H9 (cell line): ENCODE measurements around the gene CCDC88A. TPM values are rescaled to one million over a fixed set of nuclear protein-coding genes. Genes with fewer than 3 reads are reported as not detected.
A peak's percentile ranks its signal among the peaks of the same experiment; 100 is the strongest.

Source experiments
- DNase-seq: peaks from one replicate; pipeline ENCODE4 v3.0.0-alpha.2; 2017
- H2AFZ ChIP-seq: one replicate; pipeline ENCODE4 v1.6.1; 2013; ENCODE audit warnings: mild to moderate bottlenecking, low read length, control low read depth, moderate library complexity
- H2AK5ac ChIP-seq: 2 replicates; pipeline ENCODE4 v1.6.1; 2013; ENCODE audit warnings: low read length, control low read depth, mixed read lengths; ENCODE audit not compliant: insufficient read length
- H2BK120ac ChIP-seq: one replicate; pipeline ENCODE4 v1.6.1; 2013; ENCODE audit warnings: low read depth, mild to moderate bottlenecking, low read length, control low read depth, inconsistent platforms; ENCODE audit not compliant: poor library complexity, severe bottlenecking
- H2BK12ac ChIP-seq: 2 replicates; pipeline ENCODE4 v1.6.1; 2013; ENCODE audit warnings: low read length, control low read depth, mixed read lengths, low read depth; ENCODE audit not compliant: insufficient read length
- H2BK15ac ChIP-seq: 2 replicates; pipeline ENCODE4 v1.6.1; 2013; ENCODE audit warnings: low read depth, low read length, control low read depth
- H2BK20ac ChIP-seq: one replicate; pipeline ENCODE4 v1.6.1; 2013; ENCODE audit warnings: low read depth, mild to moderate bottlenecking, low read length, control low read depth, inconsistent platforms; ENCODE audit not compliant: poor library complexity, severe bottlenecking
- H2BK5ac ChIP-seq: 2 replicates; pipeline ENCODE4 v1.6.1; 2013; ENCODE audit warnings: low read length, control low read depth, mixed read lengths; ENCODE audit not compliant: insufficient read length
- H3K14ac ChIP-seq: 2 replicates; pipeline ENCODE4 v1.6.1; 2013; ENCODE audit warnings: low read length, control low read depth; ENCODE audit not compliant: insufficient read depth
- H3K18ac ChIP-seq: 2 replicates; pipeline ENCODE4 v1.6.1; 2013; ENCODE audit warnings: low read depth, mild to moderate bottlenecking, mixed read lengths, low read length, control low read depth; ENCODE audit not compliant: insufficient read length
- H3K23ac ChIP-seq: 2 replicates; pipeline ENCODE4 v1.6.1; 2013; ENCODE audit warnings: low read length, control low read depth, mixed read lengths, low read depth; ENCODE audit not compliant: insufficient read length
- H3K23me2 ChIP-seq: 2 replicates; pipeline ENCODE4 v1.6.1; 2013; ENCODE audit warnings: low read depth, mild to moderate bottlenecking, mixed read lengths, low read length, control low read depth; ENCODE audit not compliant: insufficient read length, poor library complexity, severe bottlenecking
- H3K27ac ChIP-seq: 2 replicates; pipeline ENCODE4 v1.5.1; 2013; ENCODE audit warnings: low read length, control low read depth, mixed read lengths, low read depth; ENCODE audit not compliant: insufficient read length
- H3K27me3 ChIP-seq: 2 replicates; pipeline ENCODE4 v1.6.1; 2013; ENCODE audit warnings: low read length, control low read depth, inconsistent platforms; ENCODE audit not compliant: insufficient read depth
- H3K4ac ChIP-seq: 2 replicates; pipeline ENCODE4 v1.6.1; 2013; ENCODE audit warnings: low read depth, mild to moderate bottlenecking, control low read depth, inconsistent platforms, low read length, moderate library complexity
- H3K4me1 ChIP-seq: 2 replicates; pipeline ENCODE4 v1.6.1; 2013; ENCODE audit warnings: low read length, control low read depth, inconsistent platforms; ENCODE audit not compliant: insufficient read depth
- H3K4me2 ChIP-seq: 2 replicates; pipeline ENCODE4 v1.6.1; 2013; ENCODE audit warnings: low read length, control low read depth, mixed read lengths; ENCODE audit not compliant: insufficient read length, insufficient read depth
- H3K56ac ChIP-seq: 2 replicates; pipeline ENCODE4 v1.6.1; 2013; ENCODE audit warnings: low read depth, mild to moderate bottlenecking, mixed read lengths, low read length, control low read depth; ENCODE audit not compliant: insufficient read length
- H3K79me1 ChIP-seq: 2 replicates; pipeline ENCODE4 v1.6.1; 2013; ENCODE audit warnings: low read depth, mild to moderate bottlenecking, moderate library complexity, low read length, control low read depth, inconsistent platforms; ENCODE audit not compliant: insufficient read depth, poor library complexity, severe bottlenecking
- H3K79me2 ChIP-seq: 2 replicates; pipeline ENCODE4 v1.6.1; 2013; ENCODE audit warnings: low read length, control low read depth, inconsistent platforms; ENCODE audit not compliant: insufficient read depth
- H3K9ac ChIP-seq: 2 replicates; pipeline ENCODE4 v1.6.1; 2013; ENCODE audit warnings: low read length, control low read depth, mixed read lengths; ENCODE audit not compliant: insufficient read length; ENCODE audit errors: extremely low read depth
- H3K9me3 ChIP-seq: one replicate; pipeline ENCODE4 v1.6.1; 2013; ENCODE audit warnings: low read depth, low read length, inconsistent platforms; ENCODE audit not compliant: control insufficient read depth
- H3T11ph ChIP-seq: one replicate; pipeline ENCODE4 v1.6.1; 2013; ENCODE audit warnings: mild to moderate bottlenecking, low read length, control low read depth, inconsistent platforms
- H4K20me1 ChIP-seq: one replicate; pipeline ENCODE4 v1.6.1; 2013; ENCODE audit not compliant: control insufficient read depth, insufficient read length, insufficient read depth
- H4K5ac ChIP-seq: 2 replicates; pipeline ENCODE4 v1.6.1; 2013; ENCODE audit warnings: low read depth, mild to moderate bottlenecking, mixed read lengths, low read length, control low read depth; ENCODE audit not compliant: insufficient read length
- H4K8ac ChIP-seq: replicated peaks from 2 replicates; pipeline ENCODE4 v1.6.1; 2013; ENCODE audit warnings: low read length, control low read depth, mixed read lengths, low read depth; ENCODE audit not compliant: insufficient read length
- H4K91ac ChIP-seq: 2 replicates; pipeline ENCODE4 v1.6.1; 2013; ENCODE audit warnings: low read depth, mild to moderate bottlenecking, moderate library complexity, mixed read lengths, low read length, control low read depth; ENCODE audit not compliant: insufficient read length
- H3K27ac Mint-ChIP-seq, 3 experiments: 2 replicates in 2 of 3; 3 replicates in 1 of 3; pipeline ENCODE4 v1.8.0; 2020 to 2021; ENCODE audit warnings: mixed read lengths in 3 of 3, mild to moderate bottlenecking in 1 of 3, moderate library complexity in 1 of 3
- H3K27me3 Mint-ChIP-seq: 2 replicates; pipeline ENCODE4 v1.8.0; 2021; ENCODE audit warnings: low read depth, mild to moderate bottlenecking, moderate library complexity, mixed read lengths
- H3K36me3 Mint-ChIP-seq, 3 experiments: 2 replicates in 2 of 3; 3 replicates in 1 of 3; pipeline ENCODE4 v1.8.0; 2020 to 2021; ENCODE audit warnings: low read depth in 3 of 3, mixed read lengths in 3 of 3; ENCODE audit not compliant: insufficient read depth in 1 of 3
- H3K4me1 Mint-ChIP-seq, 2 experiments: 2 replicates each; pipeline ENCODE4 v1.8.0; 2020; ENCODE audit warnings: mixed read lengths in 2 of 2
- H3K4me3 Mint-ChIP-seq, 2 experiments: 2 replicates in 1 of 2; 3 replicates in 1 of 2; pipeline ENCODE4 v1.8.0; 2020 to 2021; ENCODE audit warnings: mild to moderate bottlenecking in 2 of 2, mixed read lengths in 2 of 2, moderate library complexity in 1 of 2
- H3K9me3 Mint-ChIP-seq, 2 experiments: 2 replicates in 1 of 2; 3 replicates in 1 of 2; pipeline ENCODE4 v1.8.0; 2020; ENCODE audit warnings: mild to moderate bottlenecking in 2 of 2, mixed read lengths in 2 of 2, moderate library complexity in 1 of 2
- CTCF ChIP-seq: fragments of 200-600 bp; sonication (generic); conservative IDR thresholded peaks from 3 replicates; pipeline ENCODE4 v1.8.0; 2021; ENCODE audit warnings: antibody characterized with exemption, mild to moderate bottlenecking
- WGBS: extraction: QIAGEN DNeasy Blood & Tissue Kit; methylation state at CpG from one replicate; pipeline ENCODE4 v1.1.7; 2013; ENCODE audit warnings: missing lambda C conversion rate, low lambda C conversion rate, mixed read lengths; ENCODE audit not compliant: insufficient read length; ENCODE audit errors: extremely low coverage; 5-methylcytosine and 5-hydroxymethylcytosine counted together
- total RNA-seq: library from RNA; stranded (reverse); gene quantifications from 2 replicates; pipeline ENCODE4 v1.2.1, GENCODE V29; 2021

CCDC88A gene
- total RNA-seq, 1 experiment from 2014 or later = 91.8 TPM

GRCh38 chr2:55415300-55415699 lies 4.4 kb downstream of the CCDC88A start:
- H3K14ac ChIP-seq = no peak overlapping the region
- H2AK5ac ChIP-seq = no peak overlapping the region
- no peak overlapping the region for H4K91ac ChIP-seq
- Mint-ChIP-seq H3K27me3 (no peaks in the 10 kb centered on the region), H3K27ac (peak overlapping the region in 2 of 3 experiments; percentile 23 to 54; a peak in 4 of 7 replicates), H3K9me3 (no peaks in the 10 kb centered on the region), H3K4me1 (peaks cover 21 to 24% of the 10 kb centered on the region in 2 experiments), H3K36me3 (peaks cover 1 to 34% (median 22%) of the 10 kb centered on the region in 3 experiments; a peak in 5 of 7 replicates), H3K4me3 (no peak overlapping the region)
- H3K79me1 ChIP-seq = no peaks in the 10 kb centered on the region
- H3T11ph ChIP-seq = no peak overlapping the region
- H2BK15ac ChIP-seq = no peak overlapping the region
- no peaks in the 10 kb centered on the region for H3K27me3 ChIP-seq
- no peak overlapping the region for H3K4me2 ChIP-seq
- no peak overlapping the region for H2BK20ac ChIP-seq
- peaks cover 10% of the 10 kb centered on the region for H3K23me2 ChIP-seq
- no peaks in the 10 kb centered on the region for H4K20me1 ChIP-seq
- peaks cover 5% of the 10 kb centered on the region; the same call in 1 of the 2 replicates for H3K79me2 ChIP-seq
- no peak overlapping the region for H3K4ac ChIP-seq
- no peak overlapping the region for H2AFZ ChIP-seq
- H3K9ac ChIP-seq = no peak overlapping the region
- H3K56ac ChIP-seq = no peak overlapping the region
- H3K23ac ChIP-seq = no peak overlapping the region
- H2BK120ac ChIP-seq = no peak overlapping the region
- no CpG with 5 or more reads among the region's 2 CpGs for WGBS
- H2BK5ac ChIP-seq = no peak overlapping the region
- H3K27ac ChIP-seq = no peak overlapping the region
- H3K4me1 ChIP-seq = no peaks in the 10 kb centered on the region
- H2BK12ac ChIP-seq = no peak overlapping the region
- no peak overlapping the region for H4K5ac ChIP-seq
- no peak overlapping the region for H3K18ac ChIP-seq
- H3K9me3 ChIP-seq = no peaks in the 10 kb centered on the region
- no peak for DNase-seq
- no peak for TF ChIP-seq CTCF
- no peak overlapping the region for H4K8ac ChIP-seq
